Measurements from ENCODE around the gene TLE3. TPM values are rescaled to one million over a fixed set of nuclear protein-coding genes. Genes with fewer than 3 reads are reported as not detected.

TLE3 gene
- total and polyA plus RNA-seq, 2 of the 13 experiments (the other 11 are each of a cell fraction or from before 2014, with no cell fraction given), result 11.9 to 13.8 TPM

DNA sequence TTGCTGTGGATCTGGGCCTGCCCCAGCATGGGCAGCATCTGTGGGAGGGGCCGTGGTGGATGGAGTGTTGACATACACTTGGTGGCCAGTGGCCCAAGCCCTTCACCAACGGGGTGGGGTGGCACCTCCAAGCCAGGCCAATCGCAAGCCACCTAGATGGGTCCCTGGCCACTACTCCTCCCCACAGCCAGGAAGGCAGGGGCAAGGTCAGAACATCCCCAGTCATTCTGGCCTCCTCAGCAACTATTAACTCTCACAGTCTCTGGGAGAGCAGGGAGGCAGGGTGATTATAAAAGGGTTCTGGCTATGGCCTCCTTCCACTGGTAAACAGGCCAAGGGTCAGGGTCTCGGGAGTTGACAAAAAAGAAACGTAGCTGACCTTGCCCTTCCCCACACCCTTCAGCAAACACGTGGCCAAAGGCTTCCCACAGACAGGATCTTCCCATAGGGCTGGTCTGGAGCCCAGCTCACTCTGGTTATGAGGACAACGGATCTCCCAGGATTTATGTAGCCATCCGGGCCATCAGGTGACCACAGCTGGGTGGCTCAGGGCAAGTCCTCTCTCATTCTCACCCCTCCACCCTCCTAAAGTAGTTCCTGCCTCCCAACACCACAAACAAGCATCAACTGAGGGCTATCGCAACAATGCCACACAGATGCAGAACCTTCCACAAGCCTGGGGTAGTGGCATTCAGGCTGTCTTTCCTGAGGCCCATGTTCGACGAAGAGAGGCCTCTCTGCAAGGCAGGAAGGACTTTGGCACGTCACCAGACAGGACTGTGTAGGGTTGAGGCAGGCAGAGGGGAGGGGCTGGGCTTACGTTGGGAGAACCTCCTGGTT, 18.9 kb downstream of the TLE3 start (continued):
- TF ChIP-seq CREB1 (IDR thresholded peaks at IDR 0.05), result 0 out of 2 replicates have a peak, but pooled peaks have one; percentile 32
- peak; percentile 68 for TF ChIP-seq CREB1 (CRISPR knock-in tag; IDR thresholded peaks at IDR 0.05)
- TF ChIP-seq ZBTB7B (CRISPR knock-in tag; IDR thresholded peaks at IDR 0.05), result peak; percentile 44; the same call in 1 of the 2 replicates
- TF ChIP-seq NR2C2 (CRISPR knock-in tag; IDR thresholded peaks at IDR 0.05; ENCODE audit: borderline replicate concordance), result peak; percentile 81
- TF ChIP-seq, protein P1, sequence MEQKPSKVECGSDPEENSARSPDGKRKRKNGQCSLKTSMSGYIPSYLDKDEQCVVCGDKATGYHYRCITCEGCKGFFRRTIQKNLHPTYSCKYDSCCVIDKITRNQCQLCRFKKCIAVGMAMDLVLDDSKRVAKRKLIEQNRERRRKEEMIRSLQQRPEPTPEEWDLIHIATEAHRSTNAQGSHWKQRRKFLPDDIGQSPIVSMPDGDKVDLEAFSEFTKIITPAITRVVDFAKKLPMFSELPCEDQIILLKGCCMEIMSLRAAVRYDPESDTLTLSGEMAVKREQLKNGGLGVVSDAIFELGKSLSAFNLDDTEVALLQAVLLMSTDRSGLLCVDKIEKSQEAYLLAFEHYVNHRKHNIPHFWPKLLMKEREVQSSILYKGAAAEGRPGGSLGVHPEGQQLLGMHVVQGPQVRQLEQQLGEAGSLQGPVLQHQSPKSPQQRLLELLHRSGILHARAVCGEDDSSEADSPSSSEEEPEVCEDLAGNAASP (CRISPR knock-in tag; IDR thresholded peaks at IDR 0.05; ENCODE audit: borderline replicate concordance), result peak; percentile 77; the same call in 1 of the 2 replicates
- no peak for TF ChIP-seq GPN1 (CRISPR knock-in tag; IDR thresholded peaks at IDR 0.05; ENCODE audit: borderline replicate concordance)
- 0 out of 2 replicates have a peak, but pooled peaks have one; percentile 30 for TF ChIP-seq ZNF224 (CRISPR knock-in tag; IDR thresholded peaks at IDR 0.05)
- TF ChIP-seq PCBP2 (optimal IDR thresholded peaks at IDR 0.05; ENCODE audit: low read depth, low read length, poor library complexity, severe bottlenecking), result no peak
- TF ChIP-seq, protein P2, sequence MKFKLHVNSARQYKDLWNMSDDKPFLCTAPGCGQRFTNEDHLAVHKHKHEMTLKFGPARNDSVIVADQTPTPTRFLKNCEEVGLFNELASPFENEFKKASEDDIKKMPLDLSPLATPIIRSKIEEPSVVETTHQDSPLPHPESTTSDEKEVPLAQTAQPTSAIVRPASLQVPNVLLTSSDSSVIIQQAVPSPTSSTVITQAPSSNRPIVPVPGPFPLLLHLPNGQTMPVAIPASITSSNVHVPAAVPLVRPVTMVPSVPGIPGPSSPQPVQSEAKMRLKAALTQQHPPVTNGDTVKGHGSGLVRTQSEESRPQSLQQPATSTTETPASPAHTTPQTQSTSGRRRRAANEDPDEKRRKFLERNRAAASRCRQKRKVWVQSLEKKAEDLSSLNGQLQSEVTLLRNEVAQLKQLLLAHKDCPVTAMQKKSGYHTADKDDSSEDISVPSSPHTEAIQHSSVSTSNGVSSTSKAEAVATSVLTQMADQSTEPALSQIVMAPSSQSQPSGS (CRISPR knock-in tag; IDR thresholded peaks at IDR 0.05), result peak; percentile 66; the same call in 1 of the 2 replicates
- TF ChIP-seq TARDBP (CRISPR knock-in tag; IDR thresholded peaks at IDR 0.05), result peak; percentile 84; the same call in 1 of the 2 replicates
- TF ChIP-seq KLF12 (CRISPR knock-in tag; IDR thresholded peaks at IDR 0.05; ENCODE audit: borderline replicate concordance), result no peak; the same call in 1 of the 2 replicates
- TF ChIP-seq KAT7 (CRISPR knock-in tag; IDR thresholded peaks at IDR 0.05; ENCODE audit: borderline replicate concordance), result no peak
- 0 out of 2 replicates have a peak, but pooled peaks have one; percentile 56 for TF ChIP-seq ZNF567 (CRISPR knock-in tag; IDR thresholded peaks at IDR 0.05; ENCODE audit: borderline replicate concordance)
- TF ChIP-seq, protein P3, sequence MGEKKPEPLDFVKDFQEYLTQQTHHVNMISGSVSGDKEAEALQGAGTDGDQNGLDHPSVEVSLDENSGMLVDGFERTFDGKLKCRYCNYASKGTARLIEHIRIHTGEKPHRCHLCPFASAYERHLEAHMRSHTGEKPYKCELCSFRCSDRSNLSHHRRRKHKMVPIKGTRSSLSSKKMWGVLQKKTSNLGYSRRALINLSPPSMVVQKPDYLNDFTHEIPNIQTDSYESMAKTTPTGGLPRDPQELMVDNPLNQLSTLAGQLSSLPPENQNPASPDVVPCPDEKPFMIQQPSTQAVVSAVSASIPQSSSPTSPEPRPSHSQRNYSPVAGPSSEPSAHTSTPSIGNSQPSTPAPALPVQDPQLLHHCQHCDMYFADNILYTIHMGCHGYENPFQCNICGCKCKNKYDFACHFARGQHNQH (CRISPR knock-in tag; IDR thresholded peaks at IDR 0.05), result peak; percentile 70; the same call in 1 of the 2 replicates
- TF ChIP-seq ZNF709 (CRISPR knock-in tag; IDR thresholded peaks at IDR 0.05), result peak; percentile 67; the same call in 1 of the 2 replicates
- no peak for TF ChIP-seq FOSL1 (CRISPR knock-in tag; IDR thresholded peaks at IDR 0.05; ENCODE audit: borderline replicate concordance)
